Limb (tissue), 2 donors: Measurements from ENCODE around the gene CYP3A4.
"Not testable (repeated sequence)": the region's sequence is repeated elsewhere in the genome, so short reads cannot be mapped to it uniquely, and the experiment has no call there.

Experiments used
- DNase-seq, 2 donors: peaks; one replicate each; pipeline ENCODE4 v3.0.0-alpha.2; 2016; ENCODE audit errors: extremely low spot score in 2 of 2

CYP3A4 gene

DNA sequence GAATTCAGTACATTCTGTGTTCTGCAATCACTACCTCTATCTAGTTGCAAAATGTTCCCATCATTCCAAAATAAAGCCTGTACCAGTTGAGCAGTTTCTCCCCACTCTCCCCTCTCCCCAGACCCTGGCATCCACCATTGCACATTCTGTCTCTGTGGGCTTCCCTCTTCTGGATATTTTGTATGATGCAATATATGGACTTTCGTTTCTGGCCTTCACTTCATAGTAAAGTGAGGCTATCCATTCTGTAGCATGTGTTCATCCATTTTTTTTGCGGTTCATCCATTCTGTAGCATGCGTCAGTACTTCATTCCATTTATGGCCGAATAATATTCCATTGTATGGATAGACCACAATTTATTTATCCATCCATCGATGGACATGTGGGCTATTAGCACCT is 9.5 kb upstream of the CYP3A4 start:
- no peak for DNase-seq

DNA sequence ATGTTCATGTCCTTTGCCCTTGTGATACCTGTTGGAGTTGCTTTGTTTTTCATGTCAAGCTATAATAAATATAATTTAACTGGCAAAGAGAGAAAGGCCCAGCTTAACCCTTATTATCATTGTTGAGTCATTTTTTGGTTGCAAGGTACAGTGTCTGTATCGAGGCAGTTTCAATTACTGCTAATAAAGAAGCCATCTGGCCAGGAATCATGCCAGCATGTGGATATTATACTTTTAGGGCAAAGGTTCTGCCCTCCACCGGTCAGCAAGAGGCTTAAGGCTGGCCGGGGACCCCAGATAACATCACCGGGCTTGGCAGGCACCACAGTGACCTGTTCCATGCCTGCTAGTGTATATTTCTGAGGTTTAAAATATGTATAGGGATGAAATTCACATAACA is 9.0 kb upstream of the CYP3A4 start:
- DNase-seq: no peak

DNA sequence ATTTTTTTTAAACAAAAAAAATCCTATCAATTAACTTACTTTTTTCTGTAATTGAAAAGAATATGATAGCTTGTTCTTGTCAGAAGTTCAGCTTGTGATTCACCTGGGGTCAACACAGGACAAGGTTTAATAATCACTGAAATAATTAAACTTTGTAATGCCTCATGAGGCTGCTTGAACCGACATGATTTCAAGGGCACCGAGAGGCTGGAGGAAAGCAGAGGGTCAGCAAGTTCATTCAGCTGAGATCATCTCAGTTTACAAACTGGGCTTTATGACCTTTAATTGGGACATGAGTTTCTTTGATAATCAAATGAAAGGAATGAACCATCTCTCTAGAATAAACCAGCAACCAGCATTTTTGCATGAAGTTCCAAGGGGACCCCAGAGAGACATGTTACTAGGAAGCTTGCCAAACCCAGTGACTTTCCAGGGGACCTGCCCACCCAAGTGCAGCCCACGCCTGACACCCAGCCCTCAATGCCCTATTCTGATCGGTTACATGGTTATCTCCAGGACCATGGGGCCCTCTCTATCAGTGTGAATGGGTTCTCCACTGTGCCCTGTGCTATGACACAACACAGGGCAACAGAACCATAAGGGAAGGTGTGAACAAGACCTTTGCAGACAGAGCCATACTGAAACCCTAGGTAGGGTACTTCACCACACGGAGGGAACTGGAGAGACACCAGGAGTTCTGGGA is 7.8 kb upstream of the CYP3A4 start:
- no peak for DNase-seq

DNA sequence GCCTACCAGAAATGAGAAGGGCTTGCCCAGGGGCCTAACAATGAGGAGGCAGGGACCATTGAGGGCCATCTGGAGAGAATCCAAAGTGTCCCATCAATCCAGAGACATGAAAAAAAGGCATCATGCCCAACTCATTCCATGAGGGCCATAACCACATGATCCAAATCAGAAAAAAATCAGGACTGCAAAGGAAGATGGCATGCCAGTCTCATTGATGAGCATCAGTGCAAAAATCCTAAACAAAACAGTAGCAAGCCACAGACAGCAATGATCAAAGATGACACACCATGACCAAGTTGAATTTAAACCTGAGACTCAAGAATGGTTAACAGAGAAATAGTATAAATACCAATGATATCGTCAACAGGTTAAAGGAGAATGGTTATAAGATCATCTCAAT is 7.0 kb upstream of the CYP3A4 start:
- DNase-seq: no peak

DNA sequence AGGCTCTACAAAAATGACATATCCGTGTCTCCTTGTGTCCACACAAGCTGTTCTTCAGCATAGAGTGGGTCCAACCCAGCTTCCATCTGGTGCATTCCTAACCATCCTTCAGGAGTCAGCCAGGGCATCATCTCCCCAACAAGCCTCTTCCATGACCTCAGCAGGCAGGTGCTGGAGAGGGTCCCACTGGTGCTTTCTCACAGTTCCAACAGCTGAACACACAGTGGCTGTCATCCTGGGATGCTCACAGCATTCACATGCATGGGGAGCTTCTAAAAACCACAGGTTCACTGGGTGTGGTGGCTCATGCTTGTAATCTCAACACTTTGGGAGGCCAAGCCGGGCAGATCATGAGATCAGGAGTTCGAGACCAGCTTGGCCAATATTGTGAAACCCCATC is 6.4 kb upstream of the CYP3A4 start:
- DNase-seq: no peak

DNA sequence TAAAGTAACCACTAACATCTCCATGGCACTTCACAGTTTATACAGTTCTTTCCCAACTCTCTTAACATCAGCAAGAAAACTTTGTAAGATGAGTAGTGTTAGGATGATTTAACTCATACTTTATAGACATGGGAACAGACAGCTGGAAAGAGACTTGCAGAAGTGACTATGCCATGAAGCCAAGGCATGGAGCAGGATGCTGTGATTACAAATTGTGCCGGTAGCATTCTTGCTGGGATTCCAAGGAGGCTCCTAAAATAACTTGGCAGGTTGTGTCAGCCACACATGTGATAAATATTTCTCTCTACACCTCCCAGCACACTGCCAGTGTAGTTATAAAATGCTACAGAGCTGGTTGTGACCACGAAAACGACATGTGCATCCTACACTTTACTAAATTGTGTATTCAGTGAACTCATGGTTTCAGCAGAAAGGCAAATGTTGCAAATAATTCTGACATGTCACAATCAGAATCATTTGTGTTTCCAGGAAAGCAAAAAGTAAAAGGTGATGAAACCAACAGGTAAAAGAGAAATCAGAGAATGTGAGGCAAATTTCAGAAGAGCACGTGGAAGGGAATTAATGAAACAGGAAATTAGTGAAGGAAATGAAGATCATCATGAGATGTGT is 5.6 kb upstream of the CYP3A4 start:
- no peak for DNase-seq

DNA sequence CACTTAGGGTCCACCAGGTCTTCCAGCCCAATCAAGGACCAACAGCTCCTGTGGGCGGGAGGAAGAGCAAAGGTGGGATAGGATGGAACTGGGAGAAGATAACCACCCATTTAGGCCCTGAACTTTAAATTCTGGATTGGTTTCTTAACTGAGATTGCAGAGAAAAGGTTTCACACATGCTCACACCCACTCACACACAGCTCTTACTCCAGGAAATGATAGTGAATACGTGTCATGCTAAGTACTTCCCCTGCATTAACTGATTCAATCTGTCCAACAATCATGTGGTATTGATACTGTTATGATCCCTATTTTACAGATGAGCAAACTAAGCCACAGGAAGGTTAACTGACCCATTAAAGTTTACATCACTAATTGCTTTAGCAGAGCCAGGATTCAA is 4.6 kb upstream of the CYP3A4 start:
- DNase-seq: no peak

DNA sequence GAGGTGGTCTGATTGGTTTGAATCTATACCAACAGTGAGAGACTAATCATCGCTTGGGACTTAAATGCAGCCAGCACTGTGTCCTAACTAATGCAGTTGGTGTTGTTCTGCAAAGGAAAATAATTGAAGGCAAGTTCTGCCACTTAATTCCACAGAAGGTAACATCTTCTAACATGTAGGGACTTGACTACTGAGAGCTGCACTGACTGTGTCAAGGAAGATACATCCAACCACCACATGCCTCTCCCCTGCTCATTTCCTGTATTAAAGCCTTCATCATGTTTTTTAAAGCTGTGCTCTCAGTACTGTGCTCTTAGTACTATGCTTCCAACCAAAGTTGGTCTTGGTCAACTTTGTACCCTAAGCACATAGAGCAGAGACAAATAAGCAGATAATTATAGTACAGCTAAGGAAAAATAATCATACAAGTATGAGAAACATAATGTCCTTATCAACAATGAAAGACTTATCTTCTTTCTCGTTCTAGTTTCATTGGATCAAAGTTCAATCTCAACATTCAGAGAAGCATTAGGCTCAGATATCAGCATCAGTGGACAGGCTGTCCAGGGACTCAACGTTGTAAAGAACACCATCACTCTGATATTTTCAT is 2.8 kb upstream of the CYP3A4 start:
- no peak for DNase-seq

DNA sequence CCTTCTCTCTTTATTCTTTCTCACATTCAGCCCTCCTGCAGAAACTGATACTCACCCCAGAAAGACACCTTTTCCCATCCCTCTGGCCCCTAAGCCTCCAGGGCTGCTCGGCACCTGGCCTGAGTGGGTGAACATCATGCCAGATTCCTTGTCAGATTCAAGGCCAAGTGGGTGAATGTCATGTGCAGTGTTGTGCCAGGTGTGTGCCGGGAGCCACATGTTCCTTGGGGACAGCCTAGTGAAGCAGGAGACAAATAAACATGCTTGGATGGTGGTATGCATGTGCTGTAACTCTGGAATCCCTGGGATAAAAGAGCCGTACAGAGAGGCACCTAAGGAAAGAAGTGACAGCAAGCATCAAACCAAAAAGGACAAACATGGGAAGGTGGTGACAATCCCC is 1.7 kb upstream of the CYP3A4 start:
- DNase-seq: not testable (repeated sequence)

DNA sequence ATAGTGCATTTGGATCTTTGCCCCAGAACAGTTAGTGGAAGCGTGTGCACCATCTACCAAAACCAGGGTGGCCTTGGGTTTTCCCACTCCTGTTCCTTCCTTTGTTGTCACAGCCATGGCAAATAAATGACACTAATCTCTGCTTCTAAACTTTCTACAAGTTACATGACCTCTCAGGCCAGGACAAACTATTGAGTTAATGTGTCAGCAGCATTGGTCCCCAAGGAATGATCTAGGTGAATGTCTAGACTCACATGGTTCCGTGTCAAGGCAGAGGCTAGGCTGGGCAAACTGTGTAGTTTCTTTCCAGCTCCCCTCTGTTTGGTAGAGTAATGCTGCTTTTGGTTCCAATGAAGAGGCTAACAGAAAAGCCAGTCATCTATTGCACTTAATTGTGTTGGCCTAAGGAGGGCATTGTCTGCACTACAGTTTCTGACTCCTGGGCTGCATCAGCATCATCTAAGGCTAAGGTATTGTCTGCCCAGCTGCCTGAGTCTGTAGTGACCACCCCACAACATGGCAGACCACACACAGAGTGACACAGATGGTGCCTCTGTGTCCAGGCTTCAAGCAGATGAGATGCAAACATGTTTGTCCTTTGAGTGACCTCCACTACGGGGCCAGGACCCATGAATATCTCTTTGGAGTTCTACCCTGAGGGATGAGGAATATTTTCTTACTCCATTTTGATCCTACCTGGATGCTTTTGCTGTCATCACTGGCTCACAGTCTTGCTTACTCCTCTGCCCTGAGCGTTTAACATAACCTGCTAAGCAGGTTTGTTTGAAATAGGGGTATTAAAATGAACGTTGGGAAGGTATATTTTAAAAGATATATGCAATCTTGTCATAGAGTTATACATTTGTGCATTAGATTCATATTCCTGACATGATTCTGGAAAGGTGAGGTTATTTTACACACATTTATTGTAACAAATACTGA is 1.7 kb downstream of the CYP3A4 start:
- DNase-seq: no peak

DNA sequence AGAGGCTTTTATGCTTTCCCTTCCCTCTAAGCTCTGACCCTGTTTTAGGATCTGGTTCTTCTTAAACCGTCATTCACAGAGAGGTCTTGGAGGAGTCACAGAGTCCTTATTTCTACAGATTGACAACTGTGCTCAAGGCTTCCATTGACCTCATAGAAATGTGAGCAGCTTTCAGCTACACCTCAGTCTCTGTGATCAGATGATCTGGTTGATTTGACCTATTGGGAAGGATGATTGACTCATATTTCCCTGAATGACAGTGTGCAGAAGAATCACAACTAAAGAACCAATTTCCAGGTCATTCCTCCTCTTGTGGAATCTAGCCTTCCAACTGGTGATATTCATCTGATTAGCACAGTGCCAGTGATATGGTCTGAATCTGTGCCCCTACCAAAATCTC is 3.4 kb downstream of the CYP3A4 start:
- DNase-seq: no peak

DNA sequence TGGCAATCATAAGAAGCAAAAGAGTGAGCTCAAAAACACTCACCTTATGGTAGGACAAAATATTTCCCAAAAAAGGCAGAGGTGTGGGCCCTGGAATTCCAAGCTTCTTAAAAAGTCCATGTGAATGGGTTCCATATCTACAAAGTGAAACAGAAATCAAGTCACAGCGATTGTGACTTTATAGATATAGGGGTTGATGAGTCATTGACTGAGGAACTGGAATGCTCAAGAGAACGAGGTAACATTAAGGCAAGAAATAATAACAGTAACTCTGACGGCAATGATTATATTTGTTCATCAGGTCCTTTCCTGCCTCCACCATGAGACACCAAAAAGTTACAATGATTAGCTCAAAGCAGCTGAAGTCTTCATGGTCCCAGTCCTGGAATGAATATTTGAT is 4.0 kb downstream of the CYP3A4 start:
- DNase-seq: no peak

DNA sequence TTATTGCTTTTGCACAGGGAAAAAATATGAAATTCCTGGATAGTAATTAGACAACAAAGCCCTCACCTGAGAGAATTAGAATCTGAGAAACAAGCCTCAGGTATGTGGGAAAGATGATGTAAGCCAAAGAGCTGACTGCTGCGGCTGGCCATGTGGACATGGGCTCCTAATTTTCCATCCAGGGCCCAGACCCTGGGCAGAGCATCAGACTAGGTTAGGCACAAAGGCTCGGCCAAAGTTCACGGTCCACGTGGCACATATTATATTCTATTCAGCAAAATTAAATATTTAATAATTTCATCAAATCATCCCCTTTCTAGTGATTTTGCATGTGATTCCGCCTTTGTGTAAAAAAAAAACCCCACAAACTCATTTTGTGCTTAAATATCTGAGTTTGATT is 5.1 kb downstream of the CYP3A4 start:
- DNase-seq: no peak

DNA sequence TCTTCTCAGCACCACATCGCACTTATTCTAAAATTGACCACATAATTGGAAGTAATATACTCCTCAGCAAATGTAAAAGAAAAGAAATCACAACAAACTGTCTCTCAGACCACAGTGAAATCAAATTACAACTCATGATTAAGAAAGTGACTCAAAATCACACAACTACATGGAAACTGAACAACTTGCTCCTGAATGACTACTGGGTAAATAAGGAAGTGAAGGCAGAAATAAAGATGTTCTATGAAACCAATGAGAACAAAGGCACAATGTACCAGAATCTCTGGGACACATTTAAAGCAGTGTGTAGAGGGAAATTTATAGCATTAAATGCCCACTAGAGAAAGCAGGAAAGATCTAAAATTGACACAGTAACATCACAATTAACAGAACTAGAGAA is 10.6 kb downstream of the CYP3A4 start:
- DNase-seq: not testable (repeated sequence)

DNA sequence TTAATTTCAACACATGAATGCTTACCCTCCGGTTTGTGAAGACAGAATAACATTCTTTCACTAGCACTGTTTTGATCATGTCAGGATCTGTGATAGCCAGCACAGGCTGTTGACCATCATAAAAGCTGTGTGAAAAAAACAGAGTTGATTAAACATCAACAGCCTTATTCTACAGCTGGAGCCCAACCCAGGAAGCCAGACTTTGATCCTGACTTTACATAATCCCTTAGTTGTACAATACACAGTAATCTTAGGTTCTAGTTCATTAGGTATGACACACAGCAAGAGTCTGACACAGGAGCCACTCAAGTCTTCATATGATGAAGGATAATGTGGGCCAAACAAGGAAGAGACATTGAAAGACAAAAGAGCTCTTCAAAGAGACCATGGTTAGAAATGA is 11.4 kb downstream of the CYP3A4 start:
- DNase-seq: no peak

DNA sequence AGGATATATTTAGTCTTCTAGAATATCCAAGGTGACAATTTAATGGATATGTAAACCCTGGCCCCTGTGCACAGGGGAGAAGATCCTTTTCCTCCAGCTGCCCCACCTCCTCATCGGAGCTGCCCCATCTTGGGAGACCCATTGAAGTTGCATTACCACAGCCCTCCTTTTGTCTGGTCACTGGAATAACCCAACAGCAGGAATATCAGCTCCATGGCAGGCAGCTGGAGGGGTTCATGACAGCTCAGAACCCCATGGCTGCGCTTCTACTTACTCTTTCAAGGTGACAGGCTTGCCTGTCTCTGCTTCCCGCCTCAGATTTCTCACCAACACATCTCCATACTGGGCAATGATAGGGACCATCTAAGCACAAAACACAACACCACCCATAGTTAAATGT is 14.5 kb downstream of the CYP3A4 start:
- DNase-seq: not testable (repeated sequence)

DNA sequence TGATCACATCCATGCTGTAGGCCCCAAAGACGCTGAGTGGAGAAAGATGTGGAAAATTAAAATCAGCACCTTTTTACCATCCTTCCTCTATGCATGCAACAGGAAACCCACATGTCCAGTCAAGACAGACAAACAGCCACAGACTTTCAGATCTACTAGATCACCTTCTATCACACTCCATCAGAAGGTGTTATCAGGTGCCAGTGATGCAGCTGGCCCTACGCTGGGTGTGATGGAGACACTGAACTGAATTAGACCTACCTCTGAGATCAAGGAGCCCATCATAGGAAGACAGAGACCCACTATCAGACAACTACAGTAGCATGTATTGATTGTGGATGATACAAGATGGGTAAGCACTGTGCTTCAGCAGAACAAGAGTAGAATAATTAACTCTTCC is 15.5 kb downstream of the CYP3A4 start:
- DNase-seq: no peak

DNA sequence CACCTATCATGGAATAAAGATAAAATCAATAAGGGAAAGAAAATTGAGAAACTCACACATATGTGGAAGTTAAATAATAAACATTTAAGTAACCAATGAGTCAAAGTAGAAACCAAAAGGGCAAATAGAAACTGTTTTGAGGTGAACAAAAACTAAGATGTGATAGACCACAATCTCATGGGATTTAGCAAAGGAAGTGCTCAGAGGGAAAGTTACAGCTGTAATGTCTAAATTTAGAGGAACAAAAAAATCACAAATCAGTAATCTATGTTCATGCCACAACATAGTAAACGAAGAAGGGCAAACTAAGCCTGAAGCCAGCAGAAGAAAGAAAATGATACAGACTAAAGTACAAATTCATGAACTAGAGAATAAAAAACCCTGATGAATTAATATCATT is 16.3 kb downstream of the CYP3A4 start:
- DNase-seq: no peak

DNA sequence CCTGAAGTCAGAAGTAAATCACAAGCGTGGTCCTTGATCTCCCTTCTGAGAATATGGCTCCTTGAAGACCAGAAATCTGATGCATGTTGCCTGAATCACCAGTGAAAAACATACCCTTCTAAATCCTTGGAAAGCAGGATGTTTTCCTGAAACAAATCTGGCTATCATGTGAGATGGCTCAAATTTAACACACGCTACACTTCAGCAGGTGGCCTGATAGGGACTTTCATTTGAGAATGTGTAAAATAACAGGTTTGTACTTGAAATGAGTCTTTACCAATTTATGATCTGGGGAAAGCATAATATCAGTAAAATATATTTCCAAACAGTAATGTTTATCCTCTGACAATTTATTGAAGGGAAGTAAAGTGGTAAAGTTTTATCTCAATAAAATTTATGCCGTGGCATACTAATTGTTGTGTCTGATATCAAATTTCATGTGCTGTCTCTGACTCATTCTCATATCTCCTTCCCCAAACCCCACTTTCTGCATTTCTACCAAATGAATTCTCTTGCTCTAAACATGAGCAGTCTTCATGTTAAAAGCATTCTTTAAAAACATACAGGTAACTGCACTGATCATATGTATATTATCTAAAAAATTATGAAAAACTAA is 17.4 kb downstream of the CYP3A4 start:
- DNase-seq: no peak

DNA sequence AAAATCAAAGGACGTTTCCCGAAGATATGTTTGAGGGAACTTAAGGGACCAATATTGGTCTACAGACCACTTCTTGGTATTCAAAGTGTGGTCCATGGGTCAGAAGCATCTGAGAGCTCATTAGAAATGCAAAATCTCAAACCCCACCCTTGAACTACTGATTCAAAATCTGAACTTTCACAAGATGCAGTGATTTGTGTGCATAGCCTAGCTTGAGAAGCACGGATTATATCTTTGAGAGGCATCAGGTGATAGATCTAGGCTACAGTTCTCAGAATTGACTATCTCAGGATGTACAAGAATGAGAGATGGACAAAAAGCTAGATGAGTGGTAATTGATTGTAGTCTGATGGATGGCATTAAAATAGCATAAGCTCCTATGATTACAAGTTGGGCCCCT is 19.5 kb downstream of the CYP3A4 start:
- DNase-seq: no peak

DNA sequence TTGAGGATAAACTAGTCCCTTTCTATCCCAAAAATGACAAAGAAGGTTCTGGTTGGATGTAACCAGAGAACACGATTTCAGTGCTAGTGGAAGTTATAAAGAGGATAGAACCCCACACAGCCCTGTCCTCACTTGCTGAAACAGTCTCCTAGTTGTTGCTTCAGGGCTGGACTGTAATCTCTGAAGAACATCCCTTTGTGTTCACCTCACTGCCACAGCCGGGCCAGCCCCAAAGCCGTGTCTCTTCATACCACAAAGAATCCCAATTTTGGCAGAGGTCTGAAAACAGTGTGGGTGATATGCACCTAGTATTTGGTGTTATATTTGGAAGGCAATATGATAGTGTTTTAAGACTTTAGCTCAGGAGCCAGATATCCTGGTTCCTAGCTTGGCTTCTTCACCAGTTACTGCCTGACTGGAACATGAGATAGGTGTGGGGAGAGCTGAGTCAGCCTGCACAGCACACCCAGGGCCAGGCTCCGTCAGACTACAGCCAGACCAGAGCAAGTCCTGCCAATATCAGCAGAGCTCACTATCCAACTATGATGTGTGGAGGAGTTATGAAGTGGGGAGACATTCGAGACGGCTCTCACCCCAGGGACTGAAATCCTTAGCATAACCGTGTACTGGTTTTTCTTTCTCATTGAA is 21.2 kb downstream of the CYP3A4 start:
- DNase-seq: no peak
